ENCODE data around the gene WBP1.
A peak's percentile ranks its signal among the peaks of the same experiment; 100 is the strongest.

- no peak for TF ChIP-seq CTCF (IDR thresholded peaks at IDR 0.05; ENCODE audit: poor library complexity)
- no peak for TF ChIP-seq EZH2phosphoT487 (IDR thresholded peaks at IDR 0.05; ENCODE audit: low read depth, severe bottlenecking, unreplicated experiment)
- peak; percentile 13 for TF ChIP-seq EZH2 (IDR thresholded peaks at IDR 0.05; ENCODE audit: borderline replicate concordance)
Observed at GRCh38 chr2:74496997-74497776, 38.9 kb downstream of the WBP1 start.
